GM23338 (cell line): ENCODE data around the gene MAP1S. TPM values are rescaled to one million over a fixed set of nuclear protein-coding genes. Genes with fewer than 3 reads are reported as not detected.

Experiments
- ATAC-seq: fragments of 200-7000 bp; cut with Tn5 transposase; 3 replicates; pipeline ENCODE4 v1.9.1; 2020
- DNase-seq: peaks from one replicate; pipeline ENCODE4 v3.0.0-alpha.2; 2015; ENCODE audit warnings: low spot score
- H2AFZ ChIP-seq: fragments of 200-600 bp; sonication (generic); 2 replicates; pipeline ENCODE4 v1.8.0; 2016; ENCODE audit warnings: antibody characterized with exemption, mild to moderate bottlenecking, moderate library complexity
- H3F3A ChIP-seq: fragments of 200-600 bp; sonication (generic); replicated peaks from 2 replicates; pipeline ENCODE4 v1.8.0; 2017; ENCODE audit warnings: antibody characterized with exemption, mixed run types, low read depth
- H3K27ac ChIP-seq: fragments of 200-600 bp; sonication (generic); 2 replicates; pipeline ENCODE4 v1.6.1; 2016; ENCODE audit warnings: low read depth
- H3K27me3 ChIP-seq: fragments of 200-600 bp; sonication (generic); 2 replicates; pipeline ENCODE4 v1.8.0; 2016; ENCODE audit warnings: mild to moderate bottlenecking, mixed run types, moderate library complexity; ENCODE audit not compliant: insufficient read depth
- H3K36me3 ChIP-seq: fragments of 200-600 bp; sonication (generic); 2 replicates; pipeline ENCODE4 v1.8.0; 2016; ENCODE audit warnings: mild to moderate bottlenecking; ENCODE audit not compliant: insufficient read depth
- H3K4me1 ChIP-seq: fragments of 200-600 bp; sonication (generic); 2 replicates; pipeline ENCODE4 v1.8.0; 2016; ENCODE audit warnings: mild to moderate bottlenecking, moderate library complexity; ENCODE audit not compliant: insufficient read depth
- H3K4me2 ChIP-seq: fragments of 200-600 bp; sonication (generic); 2 replicates; pipeline ENCODE4 v1.7.1; 2017; ENCODE audit warnings: mixed run types
- H3K4me3 ChIP-seq: fragments of 200-600 bp; sonication (generic); 2 replicates; pipeline ENCODE4 v1.6.1; 2016; ENCODE audit warnings: mixed run types
- H3K79me2 ChIP-seq: fragments of 200-600 bp; sonication (generic); replicated peaks from 2 replicates; pipeline ENCODE4 v1.8.0; 2017; ENCODE audit warnings: mild to moderate bottlenecking; ENCODE audit not compliant: insufficient read depth
- H3K9me2 ChIP-seq: fragments of 200-600 bp; sonication (generic); 2 replicates; pipeline ENCODE4 v1.8.0; 2017; ENCODE audit not compliant: insufficient read depth
- H4K20me1 ChIP-seq: fragments of 200-600 bp; sonication (generic); replicated peaks from 2 replicates; pipeline ENCODE4 v1.8.0; 2017; ENCODE audit warnings: mild to moderate bottlenecking; ENCODE audit not compliant: insufficient read depth
- H3K27ac Mint-ChIP-seq: 2 replicates; pipeline ENCODE4 v1.8.0; 2020; ENCODE audit warnings: inconsistent platforms, mild to moderate bottlenecking, moderate library complexity, mixed read lengths
- H3K27me3 Mint-ChIP-seq: 3 replicates; pipeline ENCODE4 v1.8.0; 2022; ENCODE audit warnings: low read depth, mild to moderate bottlenecking, moderate library complexity, mixed read lengths, inconsistent platforms; ENCODE audit not compliant: insufficient read depth, poor library complexity
- H3K36me3 Mint-ChIP-seq: 3 replicates; pipeline ENCODE4 v1.8.0; 2021; ENCODE audit warnings: low read depth, mild to moderate bottlenecking, inconsistent platforms, moderate library complexity, mixed read lengths
- H3K4me1 Mint-ChIP-seq: 3 replicates; pipeline ENCODE4 v1.8.0; 2020; ENCODE audit warnings: mild to moderate bottlenecking, inconsistent platforms, mixed read lengths
- H3K4me3 Mint-ChIP-seq: 3 replicates; pipeline ENCODE4 v1.8.0; 2021; ENCODE audit warnings: moderate library complexity, mild to moderate bottlenecking, inconsistent platforms, mixed read lengths
- H3K9me3 Mint-ChIP-seq: 3 replicates; pipeline ENCODE4 v1.8.0; 2020; ENCODE audit warnings: moderate library complexity, mild to moderate bottlenecking, inconsistent platforms, mixed read lengths
- CREB1 ChIP-seq: fragments of 250-450 bp; sonication (Bioruptor Pico); IDR thresholded peaks from 2 replicates; pipeline ENCODE4 v1.5.0; 2020; ENCODE audit warnings: low read depth, mild to moderate bottlenecking, moderate library complexity
- CTCF ChIP-seq, 2 experiments: fragments of 200-600 bp in 1 of 2; sonication (generic) in 1 of 2; conservative IDR thresholded peaks; 2 replicates each; pipeline versions ENCODE4 v1.5.1 to v1.6.1; 2016 to 2017; ENCODE audit warnings: antibody characterized with exemption in 2 of 2, low read depth in 2 of 2, mild to moderate bottlenecking in 2 of 2, moderate library complexity in 1 of 2
- EZH2 ChIP-seq: fragments of 200-600 bp; sonication (generic); IDR thresholded peaks from one replicate; pipeline ENCODE4 v1.8.0; 2017; ENCODE audit warnings: antibody characterized with exemption, mild to moderate bottlenecking, low read depth; ENCODE audit not compliant: unreplicated experiment
- EZH2phosphoT487 ChIP-seq: fragments of 200-600 bp; sonication (generic); IDR thresholded peaks from one replicate; pipeline ENCODE4 v1.8.1; 2018; ENCODE audit warnings: antibody characterized with exemption; ENCODE audit not compliant: unreplicated experiment
- JUNB ChIP-seq: IDR thresholded peaks from one replicate; pipeline ENCODE4 v1.6.1; 2016; ENCODE audit warnings: antibody characterized with exemption; ENCODE audit not compliant: unreplicated experiment
- NANOG ChIP-seq: IDR thresholded peaks from 2 replicates; pipeline ENCODE4 v1.6.1; 2016; ENCODE audit warnings: antibody characterized with exemption, borderline replicate concordance
- POLR2AphosphoS5 ChIP-seq: IDR thresholded peaks from 2 replicates; pipeline ENCODE4 v1.6.1; 2016; ENCODE audit warnings: antibody characterized with exemption, low read depth
- STAT1 ChIP-seq: IDR thresholded peaks from one replicate; pipeline ENCODE4 v1.6.1; 2016; ENCODE audit warnings: antibody characterized with exemption; ENCODE audit not compliant: unreplicated experiment
- ZNF114 ChIP-seq: fragments of 250-450 bp; sonication (Bioruptor Pico); IDR thresholded peaks from 2 replicates; pipeline ENCODE4 v1.5.0; 2020; ENCODE audit warnings: mild to moderate bottlenecking, moderate library complexity
- ZNF331 ChIP-seq: fragments of 250-450 bp; sonication (Bioruptor Pico); IDR thresholded peaks from 2 replicates; pipeline ENCODE4 v1.5.0; 2020; ENCODE audit warnings: low read depth, mild to moderate bottlenecking, moderate library complexity
- ZNF462 ChIP-seq: fragments of 250-450 bp; sonication (Bioruptor Pico); IDR thresholded peaks from 2 replicates; pipeline ENCODE4 v1.5.0; 2020; ENCODE audit warnings: mild to moderate bottlenecking, moderate library complexity
- polyA plus RNA-seq: library from polyadenylated mRNA; unstranded; fragments of >200 nt; fragmentation: Nextera tagmentation; extraction: Ambion mirVana; gene quantifications from 2 replicates; pipeline ENCODE4 v1.2.1, GENCODE V29; 2016
- total RNA-seq: library from RNA; depleted of rRNA; stranded (reverse); fragments of >200 nt; shearing (Covaris generic); gene quantifications from 2 replicates; pipeline ENCODE4 v1.2.3, GENCODE V29; 2014
- TF ChIP-seq, protein P1 (sequence below): IDR thresholded peaks from 2 replicates; pipeline ENCODE4 v1.6.1; 2016; ENCODE audit warnings: antibody characterized with exemption
- TF ChIP-seq, protein P2 (sequence below): IDR thresholded peaks from one replicate; pipeline ENCODE4 v1.6.1; 2018; ENCODE audit warnings: antibody characterized with exemption; ENCODE audit not compliant: unreplicated experiment

Gene MAP1S
- total and polyA plus RNA-seq, 2 experiments from 2014 or later: 102 to 104 TPM

DNA sequence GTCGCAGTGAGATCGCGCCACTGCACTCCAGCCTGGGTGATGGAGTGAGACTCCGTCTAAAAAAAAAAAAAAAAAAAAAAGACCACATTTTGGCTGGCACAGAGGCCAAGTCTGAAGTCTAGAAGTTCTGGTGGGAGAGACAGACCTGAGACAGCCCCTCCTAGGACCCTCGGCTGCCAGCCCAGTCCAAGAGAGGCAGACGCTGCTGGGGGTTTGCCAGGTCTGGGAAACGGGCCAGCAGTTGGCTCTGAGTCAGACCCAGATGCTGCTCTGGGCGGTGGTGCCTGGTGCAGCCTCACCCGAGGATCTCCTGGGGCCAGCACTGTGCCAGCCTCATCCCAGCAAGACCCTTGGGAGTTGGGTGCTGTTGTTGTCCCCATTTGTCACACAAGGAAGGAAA is 37.8 kb downstream of the MAP1S start:
- Histone ChIP-seq H3K9me2 (no peaks in the 10 kb centered on the region), H3K27me3 (no peaks in the 10 kb centered on the region), H3K4me3 (no peak overlapping the region), H3K36me3 (no peaks in the 10 kb centered on the region), H2AFZ (no peak overlapping the region), H3F3A (0 out of 2 replicates have a peak, but pooled peaks cover 6% of the 10 kb centered on the region), H4K20me1 (no peaks in the 10 kb centered on the region), H3K27ac (no peak overlapping the region), H3K4me1 (no peaks in the 10 kb centered on the region; the same call in 1 of the 2 replicates), H3K79me2 (no peaks in the 10 kb centered on the region), H3K4me2 (no peak overlapping the region)
- Mint-ChIP-seq H3K27ac (no peak overlapping the region), H3K9me3 (no peaks in the 10 kb centered on the region), H3K36me3 (peaks cover 4% of the 10 kb centered on the region; the same call in 1 of the 3 replicates), H3K27me3 (peaks cover 4% of the 10 kb centered on the region), H3K4me3 (no peak overlapping the region), H3K4me1 (peaks cover 15% of the 10 kb centered on the region)
- TF ChIP-seq, protein P1, sequence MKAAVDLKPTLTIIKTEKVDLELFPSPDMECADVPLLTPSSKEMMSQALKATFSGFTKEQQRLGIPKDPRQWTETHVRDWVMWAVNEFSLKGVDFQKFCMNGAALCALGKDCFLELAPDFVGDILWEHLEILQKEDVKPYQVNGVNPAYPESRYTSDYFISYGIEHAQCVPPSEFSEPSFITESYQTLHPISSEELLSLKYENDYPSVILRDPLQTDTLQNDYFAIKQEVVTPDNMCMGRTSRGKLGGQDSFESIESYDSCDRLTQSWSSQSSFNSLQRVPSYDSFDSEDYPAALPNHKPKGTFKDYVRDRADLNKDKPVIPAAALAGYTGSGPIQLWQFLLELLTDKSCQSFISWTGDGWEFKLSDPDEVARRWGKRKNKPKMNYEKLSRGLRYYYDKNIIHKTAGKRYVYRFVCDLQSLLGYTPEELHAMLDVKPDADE: no peak
- no peak for TF ChIP-seq ZNF114
- TF ChIP-seq POLR2AphosphoS5: no peak
- no peak for TF ChIP-seq EZH2
- no peak for TF ChIP-seq CREB1
- TF ChIP-seq STAT1: no peak
- TF ChIP-seq, protein P2, sequence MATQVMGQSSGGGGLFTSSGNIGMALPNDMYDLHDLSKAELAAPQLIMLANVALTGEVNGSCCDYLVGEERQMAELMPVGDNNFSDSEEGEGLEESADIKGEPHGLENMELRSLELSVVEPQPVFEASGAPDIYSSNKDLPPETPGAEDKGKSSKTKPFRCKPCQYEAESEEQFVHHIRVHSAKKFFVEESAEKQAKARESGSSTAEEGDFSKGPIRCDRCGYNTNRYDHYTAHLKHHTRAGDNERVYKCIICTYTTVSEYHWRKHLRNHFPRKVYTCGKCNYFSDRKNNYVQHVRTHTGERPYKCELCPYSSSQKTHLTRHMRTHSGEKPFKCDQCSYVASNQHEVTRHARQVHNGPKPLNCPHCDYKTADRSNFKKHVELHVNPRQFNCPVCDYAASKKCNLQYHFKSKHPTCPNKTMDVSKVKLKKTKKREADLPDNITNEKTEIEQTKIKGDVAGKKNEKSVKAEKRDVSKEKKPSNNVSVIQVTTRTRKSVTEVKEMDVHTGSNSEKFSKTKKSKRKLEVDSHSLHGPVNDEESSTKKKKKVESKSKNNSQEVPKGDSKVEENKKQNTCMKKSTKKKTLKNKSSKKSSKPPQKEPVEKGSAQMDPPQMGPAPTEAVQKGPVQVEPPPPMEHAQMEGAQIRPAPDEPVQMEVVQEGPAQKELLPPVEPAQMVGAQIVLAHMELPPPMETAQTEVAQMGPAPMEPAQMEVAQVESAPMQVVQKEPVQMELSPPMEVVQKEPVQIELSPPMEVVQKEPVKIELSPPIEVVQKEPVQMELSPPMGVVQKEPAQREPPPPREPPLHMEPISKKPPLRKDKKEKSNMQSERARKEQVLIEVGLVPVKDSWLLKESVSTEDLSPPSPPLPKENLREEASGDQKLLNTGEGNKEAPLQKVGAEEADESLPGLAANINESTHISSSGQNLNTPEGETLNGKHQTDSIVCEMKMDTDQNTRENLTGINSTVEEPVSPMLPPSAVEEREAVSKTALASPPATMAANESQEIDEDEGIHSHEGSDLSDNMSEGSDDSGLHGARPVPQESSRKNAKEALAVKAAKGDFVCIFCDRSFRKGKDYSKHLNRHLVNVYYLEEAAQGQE: no peak
- TF ChIP-seq NANOG: no peak
- no peak for TF ChIP-seq ZNF331 (CRISPR knock-in tag)
- no peak for TF ChIP-seq JUNB
- no peak for TF ChIP-seq CTCF (conservative IDR thresholded peaks at IDR 0.05; ENCODE audit: low read depth in 2 of 2)
- no peak for TF ChIP-seq ZNF462 (CRISPR knock-in tag)
- no peak for TF ChIP-seq EZH2phosphoT487
- ATAC-seq: no peak
- no peak for DNase-seq
